CD4-positive, alpha-beta T cell treated with Interferon alpha-2 for 1 hour (primary cell): ENCODE data around the gene SLC29A2.
A peak's percentile ranks its signal among the peaks of the same experiment; 100 is the strongest.

Experiments used
- DNase-seq, 2 donors: peaks; one replicate each; pipeline ENCODE4 v3.0.0-alpha.2; 2020 to 2022

Gene SLC29A2, protein sequence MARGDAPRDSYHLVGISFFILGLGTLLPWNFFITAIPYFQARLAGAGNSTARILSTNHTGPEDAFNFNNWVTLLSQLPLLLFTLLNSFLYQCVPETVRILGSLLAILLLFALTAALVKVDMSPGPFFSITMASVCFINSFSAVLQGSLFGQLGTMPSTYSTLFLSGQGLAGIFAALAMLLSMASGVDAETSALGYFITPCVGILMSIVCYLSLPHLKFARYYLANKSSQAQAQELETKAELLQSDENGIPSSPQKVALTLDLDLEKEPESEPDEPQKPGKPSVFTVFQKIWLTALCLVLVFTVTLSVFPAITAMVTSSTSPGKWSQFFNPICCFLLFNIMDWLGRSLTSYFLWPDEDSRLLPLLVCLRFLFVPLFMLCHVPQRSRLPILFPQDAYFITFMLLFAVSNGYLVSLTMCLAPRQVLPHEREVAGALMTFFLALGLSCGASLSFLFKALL

DNA sequence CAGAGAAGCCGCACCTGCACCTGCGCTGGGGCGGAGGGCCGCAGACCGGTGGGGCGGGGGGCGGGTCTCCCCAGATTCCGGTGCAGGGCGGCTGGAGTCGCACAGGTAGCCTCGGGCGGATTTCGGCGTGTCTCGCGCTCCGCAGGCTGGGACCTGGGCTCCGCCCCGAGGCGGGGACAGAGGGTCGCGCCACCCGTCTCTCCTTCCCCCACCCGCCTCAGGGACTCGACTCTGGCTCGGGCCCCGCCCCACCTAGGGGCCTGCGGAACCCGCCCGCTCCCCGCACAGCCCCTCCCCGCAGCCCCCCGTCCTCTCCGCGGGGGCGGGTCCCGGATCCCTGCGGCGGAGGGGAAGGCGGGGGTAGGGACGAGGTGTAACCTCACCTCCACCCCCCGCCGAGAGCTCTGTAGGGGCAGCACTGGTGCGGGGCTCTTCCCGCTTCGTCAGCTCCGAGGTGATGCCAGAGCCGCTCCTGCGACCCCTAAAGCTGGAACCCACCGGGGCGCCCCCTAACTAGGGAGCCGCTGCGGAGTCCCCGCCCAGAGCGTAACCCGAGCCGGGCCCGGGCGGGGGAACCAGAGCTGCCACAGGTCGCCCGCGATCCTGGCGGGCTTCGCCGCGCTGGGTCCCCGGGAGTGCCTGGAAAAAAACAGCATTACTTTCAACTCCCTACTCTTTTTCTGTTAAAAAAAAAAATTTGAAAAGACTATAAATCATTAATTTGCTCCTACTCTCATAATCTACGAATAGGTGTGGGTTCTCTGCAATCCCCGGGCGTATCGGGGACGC lies at the start of gene SLC29A2:
SLC29A2 (minus strand) TSS at position 134 of the 789 bp plus-strand sequence. CDS start 169 bp downstream, outside the sequence.
- peak; percentile 79 to 83 for DNase-seq

DNA sequence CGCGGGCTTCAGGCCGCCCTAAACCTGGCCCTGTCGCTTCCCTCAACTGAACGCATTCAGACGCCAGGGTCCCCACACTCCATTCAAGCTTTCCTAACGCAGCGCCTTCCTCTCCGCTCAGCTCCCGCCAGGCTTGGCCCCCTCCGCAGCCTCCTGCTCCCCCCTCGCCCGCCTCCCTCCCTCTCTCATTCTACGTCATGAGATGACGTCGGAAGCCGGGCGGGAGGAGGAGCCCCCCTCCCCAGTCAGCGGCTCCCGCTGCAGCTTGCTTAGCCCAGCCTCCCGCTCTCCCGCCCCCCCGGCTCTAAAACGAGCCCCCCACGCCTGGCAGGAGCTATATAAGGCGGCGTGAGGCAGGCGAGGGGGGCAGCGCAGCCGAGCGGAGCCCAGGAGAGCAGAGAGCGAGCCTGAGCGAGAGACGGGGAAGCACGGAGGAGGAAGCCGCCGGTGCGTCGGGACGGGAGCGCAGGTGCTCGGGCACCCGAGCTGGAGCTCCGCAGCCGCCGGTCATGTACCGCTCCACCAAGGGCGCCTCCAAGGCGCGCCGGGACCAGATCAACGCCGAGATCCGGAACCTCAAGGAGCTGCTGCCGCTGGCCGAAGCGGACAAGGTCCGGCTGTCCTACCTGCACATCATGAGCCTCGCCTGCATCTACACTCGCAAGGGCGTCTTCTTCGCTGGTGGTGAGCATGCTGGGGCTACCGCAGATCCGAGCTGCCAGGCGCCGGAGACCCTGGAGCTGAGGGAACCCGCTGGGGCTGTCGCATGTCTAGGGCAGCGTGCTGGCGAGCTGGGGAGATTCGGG lies 49.3 kb upstream of the SLC29A2 start, which contains the start of gene NPAS4:
NPAS4 (plus strand) TSS at position 365 of the 806 bp plus-strand sequence; CDS start at position 510, 145 bp downstream.
- DNase-seq = no peak

DNA sequence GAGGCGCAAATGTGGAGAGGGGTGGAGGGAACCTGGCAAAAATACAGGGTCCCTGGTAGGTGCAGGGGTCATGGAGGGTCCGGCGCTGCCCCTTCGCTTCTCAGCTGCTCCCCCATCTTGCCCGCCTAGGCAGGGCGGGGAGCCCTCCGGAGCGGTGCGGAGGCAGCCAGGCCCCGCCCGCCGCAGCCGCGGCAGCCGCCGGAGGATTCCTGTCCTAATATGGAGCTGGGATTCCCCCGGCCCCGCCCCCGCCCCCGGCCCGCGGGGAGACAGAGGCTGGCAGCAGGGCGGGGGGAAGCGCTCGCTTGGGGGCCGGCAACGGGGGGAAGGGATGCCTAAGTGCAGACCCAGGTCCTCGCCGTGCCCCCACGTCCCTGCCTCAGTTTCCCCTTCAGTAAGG lies 48.3 kb upstream of the SLC29A2 start:
- DNase-seq = no peak

DNA sequence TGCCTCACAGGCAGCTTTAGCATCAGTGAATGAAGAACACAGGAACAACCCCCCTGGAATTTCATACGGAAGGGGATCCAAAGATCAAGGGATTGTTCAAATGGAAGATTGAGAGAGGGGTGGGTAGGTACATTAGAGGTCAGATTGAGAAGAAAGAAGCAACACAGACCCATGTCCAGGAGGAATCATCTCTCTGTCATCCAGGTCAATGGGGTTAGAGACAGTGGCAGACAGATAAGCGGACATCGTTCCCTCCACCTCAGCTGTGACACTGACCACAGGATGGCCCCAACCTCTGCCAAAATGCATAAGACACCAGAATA lies 47.4 kb upstream of the SLC29A2 start:
- no peak for DNase-seq

DNA sequence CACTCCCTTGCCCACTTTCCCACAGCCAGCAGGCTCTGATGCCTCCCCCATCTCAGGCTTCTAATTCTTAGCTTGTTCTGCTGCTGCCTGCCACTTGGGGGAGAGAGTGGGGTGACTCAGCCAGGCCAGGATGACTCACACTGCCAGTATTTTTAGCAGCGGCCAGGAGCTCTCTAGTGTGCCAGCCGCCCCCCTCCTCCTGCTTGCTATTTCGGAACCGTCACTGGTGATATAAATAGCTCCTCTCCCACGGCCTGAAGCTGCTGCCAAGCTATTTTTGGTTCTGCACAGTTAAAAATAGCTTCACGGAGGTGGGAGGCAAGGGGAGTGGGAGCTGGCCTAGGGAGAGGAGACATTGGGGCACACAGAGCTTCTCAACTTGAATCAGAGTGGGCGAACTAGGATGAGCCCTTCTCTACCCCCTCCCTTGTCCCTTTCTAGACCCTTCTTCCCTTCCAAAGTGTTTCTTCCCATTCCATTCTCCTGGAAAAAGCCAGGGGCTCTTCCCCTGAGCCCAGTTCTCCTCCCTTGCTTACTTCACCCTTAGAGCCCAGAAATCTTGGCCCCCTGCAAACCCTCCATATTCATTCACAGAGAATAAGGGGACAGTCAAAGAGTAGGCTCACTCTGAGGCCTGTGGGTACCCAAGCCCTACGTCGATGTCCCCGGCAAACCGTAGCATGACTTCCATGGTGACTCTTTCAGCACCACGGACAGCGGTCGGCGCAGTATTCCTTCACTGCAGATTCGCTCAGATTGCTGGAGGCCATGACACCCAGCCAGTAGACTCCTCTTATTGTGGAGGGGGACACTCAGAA lies 46.8 kb upstream of the SLC29A2 start:
- DNase-seq = peak; percentile 33 to 51

DNA sequence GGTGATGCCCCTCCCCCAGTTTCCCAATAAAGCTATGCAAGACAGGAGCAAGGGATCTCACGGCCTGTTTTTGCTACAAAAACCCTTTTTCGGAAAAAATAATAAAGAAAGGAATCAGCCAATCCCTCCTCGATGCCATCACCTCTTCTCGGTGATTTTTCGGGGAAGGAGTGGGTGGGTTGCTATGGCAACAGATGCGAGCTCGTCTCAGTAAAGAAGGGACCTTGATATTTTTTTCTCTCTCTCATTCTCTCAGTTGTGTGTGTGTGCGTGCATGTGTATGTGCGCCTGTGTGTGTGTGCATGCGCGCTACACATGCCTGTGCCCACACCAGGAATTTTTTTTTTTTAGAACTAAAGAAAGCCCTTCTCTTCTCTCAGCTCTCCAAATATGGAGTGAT lies 45.4 kb upstream of the SLC29A2 start:
- no peak for DNase-seq

DNA sequence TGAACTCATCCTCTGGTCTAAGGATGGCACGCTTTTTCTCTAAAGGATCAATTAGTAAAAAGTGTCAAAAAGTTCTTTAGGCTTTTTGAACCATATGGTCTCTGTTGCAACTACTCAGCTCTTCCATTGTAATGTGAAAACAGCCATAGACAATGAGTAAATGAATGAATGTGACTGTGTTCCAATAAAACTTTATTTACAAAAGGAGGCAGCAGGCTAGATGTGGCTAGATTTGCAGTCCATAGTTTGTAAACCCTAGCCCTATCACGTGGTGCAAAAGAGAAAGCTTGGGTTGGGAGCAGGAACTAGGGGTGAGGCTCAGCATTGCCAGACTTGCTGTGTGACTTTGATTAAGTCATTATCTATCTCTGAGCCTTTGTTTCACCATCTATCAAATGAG lies 43.9 kb upstream of the SLC29A2 start:
- no peak for DNase-seq

DNA sequence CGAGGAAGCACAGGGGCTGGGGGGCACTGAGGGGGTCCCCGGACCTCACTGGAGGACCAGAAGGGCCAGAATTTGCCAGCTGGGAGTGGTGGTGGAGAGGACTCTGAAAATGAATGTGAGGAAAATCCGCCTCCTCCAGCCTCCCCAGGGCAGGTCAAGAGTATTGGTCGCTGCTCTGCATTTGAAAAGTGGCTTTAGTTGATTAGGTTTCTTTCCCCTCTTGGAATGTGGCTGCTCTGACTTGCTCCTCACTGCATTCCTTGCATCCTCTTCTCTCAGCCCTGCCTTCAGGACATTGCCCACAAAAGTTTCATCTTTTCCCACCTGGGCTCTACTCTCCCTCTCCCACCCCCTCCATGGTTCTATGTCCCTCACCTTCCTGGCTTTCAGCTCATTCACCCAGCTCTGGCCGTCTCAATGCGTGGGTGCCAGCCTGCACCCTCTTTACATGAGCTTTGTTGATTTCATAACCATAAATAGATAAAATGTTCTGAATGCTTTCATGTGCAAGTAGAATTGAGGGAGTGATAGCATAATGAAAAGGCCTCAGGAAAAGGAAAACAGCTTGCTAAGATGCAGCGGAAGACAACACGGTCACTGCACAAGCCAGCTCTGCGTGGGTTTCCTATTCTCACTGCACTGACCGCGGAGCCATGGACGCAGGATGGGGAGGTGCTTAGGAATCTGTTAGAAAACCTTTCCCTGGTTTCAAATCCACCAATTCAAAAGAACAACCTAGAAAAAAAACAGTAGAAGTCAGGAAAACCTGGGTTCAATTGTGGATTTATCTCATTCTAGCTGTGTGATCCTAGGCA lies 42.8 kb upstream of the SLC29A2 start:
- no peak for DNase-seq

DNA sequence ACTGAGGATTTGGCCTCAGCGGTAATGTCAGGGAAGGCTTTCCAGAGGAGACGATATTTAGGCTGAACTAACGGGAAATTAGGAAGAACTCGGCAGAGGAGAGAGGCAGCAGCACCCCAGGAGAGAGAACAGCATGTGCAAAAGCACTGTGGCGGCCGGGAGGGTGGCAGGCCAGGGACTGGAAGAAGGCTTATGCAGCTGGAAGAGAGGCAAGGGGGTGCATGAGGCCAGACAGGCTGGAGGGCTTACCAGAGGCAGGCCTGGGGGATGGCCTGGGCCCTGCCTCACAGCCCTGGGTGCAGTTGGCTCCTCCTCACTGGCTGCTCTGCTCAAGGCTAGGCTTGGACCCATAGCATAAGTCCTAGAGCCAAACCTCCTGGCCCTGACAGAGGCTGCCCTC lies 41.6 kb upstream of the SLC29A2 start:
- DNase-seq = no peak

DNA sequence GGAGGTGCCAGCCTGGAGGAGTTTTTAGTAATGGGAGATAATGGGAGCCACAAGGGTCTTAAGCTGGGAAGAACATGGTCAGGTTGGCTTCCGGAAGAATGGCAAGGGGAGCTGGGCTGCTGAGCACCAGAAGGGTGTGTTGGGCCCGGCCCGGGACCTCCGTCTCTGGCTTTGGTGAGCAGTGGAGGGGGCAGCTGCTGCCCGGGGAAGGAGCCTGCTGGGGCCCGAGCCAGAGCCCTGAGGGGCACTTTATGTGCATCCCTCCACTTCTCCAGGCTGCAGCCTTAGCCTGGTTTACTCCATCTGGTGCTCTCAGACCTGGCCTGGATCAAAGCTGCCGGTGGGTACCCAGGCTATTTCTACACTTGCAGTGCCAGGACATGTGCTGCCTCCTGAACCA lies 40.5 kb upstream of the SLC29A2 start:
- DNase-seq = no peak

DNA sequence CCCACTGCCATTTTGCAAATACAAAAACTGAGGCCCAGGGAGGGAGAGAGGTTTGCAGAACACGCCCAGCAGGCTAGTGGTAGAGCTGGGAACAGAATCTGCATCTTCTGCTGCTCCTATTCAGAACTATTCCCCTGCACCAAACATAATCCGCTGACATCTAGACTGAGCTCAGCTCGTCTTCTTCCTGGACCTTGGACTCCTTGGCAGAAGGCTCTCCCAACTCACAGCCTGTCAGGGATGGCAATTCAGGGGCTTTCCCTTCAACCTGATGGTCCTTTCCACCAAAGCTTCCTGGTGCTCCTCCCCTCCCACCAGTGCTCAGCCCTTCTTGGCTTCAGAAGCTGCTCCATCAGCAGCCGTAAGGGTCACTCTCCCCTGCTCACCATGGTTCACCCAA lies 39.8 kb upstream of the SLC29A2 start:
- no peak for DNase-seq

DNA sequence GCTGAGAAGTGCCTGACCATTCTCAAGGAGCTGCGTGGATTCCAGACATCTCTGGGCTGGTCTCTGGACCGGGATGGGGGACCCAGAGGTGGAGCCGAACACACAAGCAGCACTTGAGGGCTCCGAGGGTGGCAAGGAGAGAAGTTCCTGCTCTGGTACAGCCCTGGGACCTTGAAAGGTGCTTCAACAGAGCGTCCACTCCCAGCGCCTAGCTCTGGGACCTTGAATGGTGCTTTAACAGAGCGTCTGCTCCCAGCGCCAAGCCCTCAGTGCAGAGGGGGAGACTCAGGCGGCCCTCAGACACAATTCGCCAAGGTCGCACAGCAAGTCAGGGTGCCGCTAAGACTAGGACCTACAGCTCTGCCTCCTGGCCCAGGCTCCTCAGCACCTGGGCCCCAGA lies 38.6 kb upstream of the SLC29A2 start:
- DNase-seq = no peak

DNA sequence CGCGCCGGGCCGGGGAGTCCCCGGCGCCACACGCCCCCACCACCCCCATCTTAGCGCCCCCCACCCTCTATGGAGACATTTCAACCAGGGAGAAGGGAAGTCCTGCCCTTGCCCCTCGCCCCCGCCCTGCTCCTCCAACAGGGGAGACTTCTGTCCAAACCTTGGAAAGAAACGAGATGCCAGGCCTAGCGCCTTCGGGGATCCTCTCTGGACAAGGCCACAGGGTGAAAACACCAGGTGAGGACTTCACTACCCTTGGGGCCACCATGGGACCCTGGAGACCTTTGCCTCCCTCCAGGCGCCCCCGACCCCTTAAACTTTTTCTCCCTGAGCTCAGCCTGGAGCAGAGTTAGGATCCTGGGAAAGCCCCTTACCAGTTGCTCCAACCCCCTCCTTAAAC lies 37.7 kb upstream of the SLC29A2 start:
- no peak for DNase-seq

DNA sequence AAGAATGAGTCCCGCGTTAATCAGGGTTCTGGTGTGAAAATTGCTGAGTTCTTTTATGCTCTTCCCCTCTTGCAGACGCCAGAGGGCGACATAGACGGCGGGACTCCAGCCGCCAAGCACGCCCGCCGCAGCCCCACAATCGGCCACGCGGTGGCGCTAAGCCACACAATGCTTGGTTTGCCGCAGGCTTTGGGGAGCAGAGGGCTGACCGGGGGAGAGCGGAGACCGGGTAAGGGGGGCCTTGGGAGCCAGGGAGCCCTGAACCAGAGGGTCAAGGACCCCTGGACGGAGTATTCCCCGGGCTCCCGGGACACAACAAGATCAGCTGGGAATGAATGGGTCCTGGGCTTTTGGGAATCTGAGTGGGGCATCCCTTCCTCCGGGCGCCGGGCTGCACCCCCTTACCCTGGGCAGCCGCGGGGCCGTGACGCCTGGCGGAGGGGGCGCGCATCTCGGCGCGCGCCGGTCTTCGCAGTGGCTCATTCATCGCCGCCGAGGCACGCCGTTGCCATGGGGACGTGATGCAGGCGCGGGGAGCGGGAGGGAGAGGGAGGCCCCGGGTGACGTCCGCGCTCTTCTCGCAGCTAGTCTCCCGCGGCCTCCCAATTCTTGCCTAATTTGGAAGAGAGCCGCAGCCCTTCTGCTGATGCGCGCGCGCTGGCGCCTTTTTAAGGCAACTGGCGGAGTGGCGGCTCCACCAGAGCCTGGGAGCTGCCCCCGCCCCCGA lies 37.1 kb upstream of the SLC29A2 start:
- peak; percentile 85 to 91 for DNase-seq

DNA sequence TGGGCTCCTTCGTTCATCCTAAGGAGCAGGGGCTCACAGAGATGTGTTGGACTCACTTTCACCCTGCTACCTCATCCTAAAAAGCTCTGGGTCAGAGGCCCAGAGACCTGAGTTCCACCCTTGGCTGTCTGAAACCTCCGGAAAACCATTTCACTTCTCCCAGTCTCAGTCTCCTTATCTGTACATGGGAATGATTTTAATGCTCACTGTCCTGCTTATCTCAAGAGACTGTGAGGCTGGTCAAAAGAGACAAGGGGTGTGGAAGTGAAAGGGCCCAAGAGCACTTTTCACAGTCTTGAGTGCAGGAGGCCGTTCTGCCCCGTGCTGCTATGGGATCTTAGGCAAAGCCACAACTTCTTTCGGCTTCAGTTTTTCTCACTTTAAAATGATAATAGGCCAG lies 36.1 kb upstream of the SLC29A2 start:
- DNase-seq = no peak

DNA sequence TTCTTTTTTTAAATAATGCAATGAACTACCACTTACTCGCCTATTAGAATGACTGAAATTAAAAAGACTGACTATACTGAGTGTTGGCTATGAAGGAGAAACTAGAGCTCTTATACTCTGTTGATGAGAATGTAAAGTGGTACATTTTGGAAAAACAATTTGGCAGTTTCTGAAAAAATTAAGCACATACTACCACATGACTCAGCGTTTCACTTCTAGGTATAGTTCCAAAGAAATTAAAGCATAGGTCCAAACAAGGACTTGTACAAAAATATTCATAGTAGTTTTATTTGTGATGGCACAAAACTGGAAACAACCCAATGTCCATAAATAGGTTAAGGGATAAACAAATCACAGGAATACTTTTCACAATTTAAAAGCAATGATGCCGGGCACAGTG lies 22.4 kb upstream of the SLC29A2 start:
- DNase-seq = no peak

DNA sequence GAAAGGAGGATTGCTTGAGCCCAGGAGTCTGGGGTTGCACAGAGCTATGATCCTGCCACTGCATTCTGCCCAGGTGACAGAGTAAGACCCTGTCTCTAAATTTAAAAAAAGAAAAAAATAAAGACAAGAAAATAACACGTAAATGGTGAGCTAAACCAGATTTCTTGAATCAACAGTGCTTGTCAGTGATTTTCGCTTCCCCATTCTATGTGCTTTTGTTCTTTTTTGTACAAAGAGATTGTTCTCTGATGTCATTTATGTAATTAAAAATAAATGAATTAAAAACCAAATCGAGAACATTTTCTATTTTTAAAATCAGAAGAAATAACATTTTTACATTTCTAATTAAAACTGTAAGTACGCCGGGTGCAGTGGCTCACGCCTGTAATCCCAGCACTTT lies 19.8 kb upstream of the SLC29A2 start:
- DNase-seq = no peak

DNA sequence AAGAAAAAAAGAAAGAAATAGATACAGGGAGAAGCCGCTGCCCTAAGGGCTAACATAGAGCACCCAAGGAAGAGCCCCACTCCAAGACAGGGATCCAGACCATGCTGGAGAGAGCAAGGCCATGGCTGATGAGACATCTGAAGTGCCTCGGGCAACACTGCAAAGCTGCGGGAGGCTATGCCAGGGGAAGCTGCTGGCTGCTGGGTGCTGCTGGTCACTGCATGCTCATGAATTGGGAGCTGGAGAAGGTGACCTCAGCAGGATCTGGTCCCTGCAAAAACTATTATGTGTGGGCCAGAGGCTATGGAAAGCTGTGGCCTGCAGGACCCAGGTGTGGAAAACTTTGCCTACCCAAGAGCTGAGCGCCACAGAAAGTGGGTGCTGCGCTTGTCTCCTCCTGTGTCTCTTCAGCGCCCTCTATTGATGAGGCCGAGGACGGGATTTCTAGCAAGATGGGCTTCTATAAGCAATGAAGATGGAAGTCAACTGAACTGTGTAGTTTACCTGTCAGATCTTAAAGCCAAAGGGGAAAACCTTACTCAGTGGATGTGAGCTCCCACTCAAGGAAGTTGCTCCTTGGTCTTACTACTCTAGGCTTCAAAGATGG lies 17.3 kb upstream of the SLC29A2 start:
- peak; percentile 71 to 79 for DNase-seq

DNA sequence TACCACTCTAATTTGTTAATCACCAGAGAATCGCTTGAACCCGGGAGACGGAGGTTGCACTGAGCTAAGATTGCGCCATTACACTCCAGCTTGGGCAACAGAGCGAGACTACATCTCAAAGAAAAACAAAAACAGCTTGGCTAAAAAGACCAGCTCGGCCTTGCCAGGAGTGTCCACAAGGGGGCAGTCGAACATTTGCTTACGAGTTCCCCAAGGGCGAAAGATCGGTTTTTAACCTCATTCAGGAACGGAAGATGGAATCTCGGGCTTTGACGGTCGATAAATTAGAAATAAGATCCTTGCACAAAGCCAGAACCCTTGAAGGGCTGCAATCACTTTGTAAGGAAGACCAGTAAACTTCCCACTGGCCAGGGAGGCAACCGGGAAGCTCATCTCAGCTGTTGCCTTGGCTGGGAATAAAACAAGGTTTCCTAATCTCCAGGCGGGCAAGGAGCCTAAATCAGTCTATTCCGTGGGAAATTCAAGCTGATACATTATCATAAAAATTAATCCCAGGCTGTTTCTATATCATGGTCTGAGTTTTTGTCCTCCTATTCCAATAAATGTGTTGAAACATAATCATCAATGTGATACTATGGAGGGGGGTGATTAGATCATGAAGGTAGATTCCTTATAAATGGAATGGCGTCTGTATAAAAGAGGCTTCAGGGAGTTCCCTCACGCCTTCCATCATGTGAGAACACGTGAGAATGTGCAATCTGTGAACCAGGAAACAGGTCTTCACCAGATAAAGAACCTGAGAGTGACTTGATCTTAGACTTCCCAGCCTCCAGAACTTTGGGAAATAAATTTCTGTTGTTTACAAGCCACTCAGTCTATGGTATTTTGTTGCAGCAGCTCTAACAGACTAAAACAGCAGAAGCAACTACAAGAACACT lies 14.9 kb upstream of the SLC29A2 start:
- DNase-seq = peak; percentile 81 to 84
